HG03460 (cell line): ENCODE data around the gene TRIO.
A peak's percentile ranks its signal among the peaks of the same experiment; 100 is the strongest.

Source experiments
- ATAC-seq: cut with Tn5 transposase; IDR thresholded peaks from one replicate; pipeline ENCODE4 v1.9.1; 2021; ENCODE audit not compliant: unreplicated experiment

Gene TRIO

GRCh38 chr5:14445576-14446290 lies 302.6 kb downstream of the TRIO start:
- ATAC-seq: no peak

DNA sequence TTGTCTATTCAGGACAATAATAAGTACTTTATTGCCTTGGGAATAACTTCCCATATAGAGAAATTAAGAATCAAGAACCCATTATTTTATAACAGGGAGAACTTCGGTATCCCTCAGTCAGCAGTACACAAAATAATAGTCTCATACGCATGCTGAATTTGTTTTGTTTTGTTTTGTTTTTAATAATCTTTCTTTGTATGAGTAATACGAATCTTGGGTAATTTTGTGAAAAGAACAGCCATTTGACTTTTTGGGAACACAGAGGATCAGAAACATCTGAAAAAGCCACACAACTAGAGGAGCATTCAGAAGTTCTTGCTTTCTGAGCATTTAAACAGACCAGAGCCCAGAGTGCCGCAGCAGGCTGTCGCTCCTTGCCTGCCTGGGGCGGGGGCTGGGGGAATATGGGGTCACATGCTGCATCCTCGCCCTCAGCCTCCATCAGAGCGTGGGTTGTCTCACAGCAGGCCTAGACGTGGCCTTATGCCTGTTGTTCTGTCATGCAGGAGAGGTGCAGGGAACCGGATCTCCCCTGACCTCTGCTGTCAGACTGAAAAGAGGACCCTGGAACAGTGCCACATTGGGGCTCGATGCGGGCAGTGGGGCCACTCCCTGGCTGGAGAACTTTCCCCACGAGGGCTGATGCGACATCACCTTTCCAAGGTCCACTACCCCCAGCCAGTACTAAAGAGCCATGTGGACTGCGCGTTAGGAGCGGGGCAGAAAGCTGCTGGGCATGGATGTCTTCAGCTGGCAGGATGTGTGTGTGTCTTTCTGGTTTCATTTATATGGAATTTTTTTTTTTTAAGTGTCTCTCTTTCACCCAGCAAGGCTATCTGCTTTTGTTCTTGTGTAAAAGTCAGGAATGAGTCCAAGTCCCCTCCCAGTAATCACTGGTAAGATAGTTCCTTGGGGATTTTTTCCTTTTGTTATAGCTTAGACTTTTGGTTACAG lies 305.1 kb downstream of the TRIO start:
- ATAC-seq: peak; percentile 66

DNA sequence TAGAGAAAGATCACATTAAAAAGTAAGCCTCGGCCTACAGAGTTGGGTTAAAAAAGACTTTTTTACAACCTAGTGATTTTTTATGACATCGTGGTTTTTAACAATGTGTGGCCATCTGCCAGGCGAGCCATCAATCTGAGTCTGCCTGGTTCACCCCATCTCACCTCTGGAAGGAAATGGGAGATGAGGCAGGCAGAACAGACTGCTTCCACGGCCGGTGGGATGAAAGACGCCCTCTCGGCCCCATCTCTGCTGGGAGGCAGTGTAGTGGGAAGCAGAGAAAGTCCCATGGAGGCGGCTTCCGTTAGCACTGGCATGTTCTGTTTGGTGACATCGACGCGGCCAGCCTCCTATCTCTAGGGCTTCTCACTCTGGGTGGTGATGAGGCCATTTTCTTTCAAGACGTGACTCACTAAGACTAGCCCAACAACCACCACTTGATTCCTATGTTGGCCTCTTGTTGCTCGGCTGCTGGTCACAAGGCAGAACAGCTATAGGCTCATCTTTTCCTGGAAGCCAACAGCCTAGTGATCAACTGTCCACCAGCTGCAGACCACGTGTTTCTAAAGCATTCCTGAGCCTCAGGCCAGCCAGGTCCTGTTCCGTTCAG lies 306.0 kb downstream of the TRIO start:
- no peak for ATAC-seq

DNA sequence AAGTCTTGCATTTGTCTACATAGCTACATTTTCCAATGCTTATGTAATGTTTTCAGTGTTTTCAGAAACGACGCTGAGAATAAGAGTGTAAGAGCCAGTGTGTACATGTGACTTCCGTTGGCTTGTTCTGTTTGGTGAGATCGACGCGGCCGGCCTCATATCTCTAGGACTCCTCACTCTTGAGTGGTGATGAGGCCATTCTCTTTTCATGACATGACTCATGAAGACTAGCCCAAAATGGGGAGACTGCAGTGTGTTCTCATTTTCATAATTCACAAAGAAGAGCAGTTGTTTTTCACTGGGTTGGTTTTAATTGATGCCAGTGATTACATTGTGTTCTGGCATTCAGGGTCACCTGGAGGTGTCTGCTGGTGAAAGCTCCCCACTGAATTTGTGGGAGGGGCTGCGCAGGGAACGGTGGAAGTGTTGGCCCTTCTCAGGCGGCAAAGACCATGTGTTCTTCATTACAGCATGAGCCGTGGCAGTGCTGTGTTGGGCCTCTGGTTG lies 306.9 kb downstream of the TRIO start:
- no peak for ATAC-seq

DNA sequence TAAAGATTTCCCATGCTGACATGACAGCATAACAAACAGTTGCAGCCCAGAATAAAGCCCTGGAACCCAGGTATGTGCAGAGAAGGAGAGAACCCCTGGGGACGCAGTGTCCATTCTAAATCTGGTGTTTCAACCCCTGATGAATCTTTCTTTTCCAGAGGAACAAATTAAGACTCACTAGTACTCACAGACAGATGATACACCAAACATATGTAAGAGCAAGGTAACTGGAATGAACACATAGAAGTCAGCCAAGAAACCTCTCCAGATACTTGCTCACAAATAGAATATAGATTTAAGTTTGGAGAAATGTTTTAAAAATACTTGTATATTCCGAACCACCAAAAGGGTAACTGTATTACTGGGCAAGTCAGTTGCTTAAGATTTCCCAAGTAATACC lies 307.6 kb downstream of the TRIO start:
- no peak for ATAC-seq

DNA sequence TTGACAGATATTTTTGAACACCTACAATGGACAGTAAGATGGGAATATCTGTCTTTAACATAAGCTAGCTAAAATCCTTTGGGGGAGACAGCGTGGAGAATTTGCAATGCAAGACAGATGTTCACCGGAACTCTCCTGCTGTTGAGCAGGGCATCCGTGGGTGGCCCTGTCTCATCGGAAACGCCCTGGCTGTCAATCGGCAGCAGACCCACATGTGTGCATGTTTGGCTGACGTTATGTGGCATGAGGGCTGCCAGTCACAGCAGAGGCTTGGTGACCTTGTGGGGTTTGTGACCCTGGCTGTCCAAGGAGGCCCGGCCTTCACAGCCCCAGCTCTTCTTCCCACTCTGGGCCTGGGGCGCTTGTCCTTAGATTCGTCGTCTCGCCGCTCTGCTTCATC lies 308.7 kb downstream of the TRIO start:
- no peak for ATAC-seq

GRCh38 chr5:14452685-14453454 lies 309.7 kb downstream of the TRIO start:
- ATAC-seq: no peak

- no peak for ATAC-seq
Measured at GRCh38 chr5:14453481-14453880, 310.3 kb downstream of the TRIO start.

- no peak for ATAC-seq
Measured at GRCh38 chr5:14455814-14456321, 312.7 kb downstream of the TRIO start.

GRCh38 chr5:14457476-14457875 lies 314.3 kb downstream of the TRIO start:
- ATAC-seq: no peak

DNA sequence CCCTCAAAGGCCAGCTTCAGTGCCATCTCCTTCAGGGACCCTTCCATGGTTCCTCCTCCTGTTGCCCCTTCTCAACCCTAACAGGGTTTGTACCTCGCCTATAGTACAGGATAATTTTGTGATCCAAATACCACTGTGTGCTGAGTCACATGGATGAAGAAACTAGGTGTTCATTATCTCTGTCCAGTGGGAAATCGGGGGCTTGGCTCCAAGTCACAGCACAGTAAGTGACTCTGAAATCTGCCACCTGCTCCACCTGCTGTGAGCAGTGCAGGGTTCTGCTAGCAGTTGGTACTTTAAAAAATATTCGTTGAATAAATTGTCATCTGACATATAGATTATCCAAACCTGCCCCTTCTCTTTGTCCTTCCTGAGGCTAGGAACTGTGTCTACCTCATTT lies 315.3 kb downstream of the TRIO start:
- no peak for ATAC-seq

DNA sequence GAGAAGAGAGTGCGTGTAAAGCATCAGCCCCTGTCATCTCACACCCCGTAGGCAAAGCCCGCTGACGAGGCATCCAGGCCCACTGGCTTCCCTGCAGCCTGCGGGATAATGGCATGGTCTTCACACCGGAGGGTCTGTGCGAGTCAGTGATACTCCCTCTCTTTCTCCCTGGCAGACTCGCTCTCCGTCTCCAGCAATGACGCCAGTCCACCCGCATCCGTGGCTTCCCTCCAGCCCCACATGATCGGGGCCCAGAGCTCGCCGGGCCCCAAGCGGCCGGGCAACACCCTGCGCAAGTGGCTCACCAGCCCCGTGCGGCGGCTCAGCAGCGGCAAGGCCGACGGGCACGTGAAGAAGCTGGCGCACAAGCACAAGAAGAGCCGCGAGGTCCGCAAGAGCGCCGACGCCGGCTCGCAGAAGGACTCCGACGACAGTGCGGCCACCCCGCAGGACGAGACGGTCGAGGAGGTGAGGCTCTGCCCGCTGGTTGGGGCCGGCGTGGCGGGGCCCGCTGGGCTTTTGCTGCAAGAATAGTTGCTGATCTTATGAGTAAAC lies 317.8 kb downstream of the TRIO start:
- ATAC-seq: no peak

- ATAC-seq: no peak
Measured at GRCh38 chr5:14462681-14463080, 319.5 kb downstream of the TRIO start.

DNA sequence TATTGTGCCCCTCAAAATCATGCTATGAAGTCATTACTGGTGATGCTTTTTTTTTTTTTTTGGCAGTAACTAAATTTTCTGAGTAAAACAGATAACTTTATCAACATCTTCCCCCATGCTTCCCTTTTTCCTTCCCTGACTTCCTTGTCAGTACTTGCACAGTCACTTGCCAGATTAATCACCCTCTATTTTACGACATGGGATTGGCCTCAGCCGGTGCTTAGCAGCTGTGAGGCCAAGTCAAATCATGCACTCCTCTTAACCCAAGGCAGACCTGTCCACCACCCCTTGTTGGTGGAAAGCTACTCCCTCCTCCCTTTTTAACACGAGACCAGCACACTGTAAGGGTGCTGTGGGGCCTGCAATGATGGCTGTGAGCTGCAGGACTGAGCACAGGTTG lies 320.5 kb downstream of the TRIO start:
- no peak for ATAC-seq

DNA sequence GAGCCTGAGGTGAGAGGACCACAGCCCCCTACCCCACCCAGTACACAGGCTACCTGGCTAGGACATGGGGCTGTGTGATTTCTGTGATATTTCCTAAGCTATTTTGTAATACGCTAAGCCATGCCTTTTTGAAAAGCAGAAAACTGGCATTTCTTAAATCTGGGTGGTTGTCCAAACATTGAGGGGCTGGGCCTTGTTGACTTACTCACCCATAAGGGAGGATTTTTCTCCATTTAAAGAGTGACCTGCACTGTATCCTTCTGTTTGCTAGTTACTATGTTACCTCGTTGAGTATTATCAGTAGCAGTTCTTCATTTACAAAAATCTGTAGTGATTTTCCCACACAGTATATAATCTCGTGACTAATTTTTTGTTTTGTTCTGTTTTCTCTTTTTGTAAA lies 321.0 kb downstream of the TRIO start:
- ATAC-seq: no peak

DNA sequence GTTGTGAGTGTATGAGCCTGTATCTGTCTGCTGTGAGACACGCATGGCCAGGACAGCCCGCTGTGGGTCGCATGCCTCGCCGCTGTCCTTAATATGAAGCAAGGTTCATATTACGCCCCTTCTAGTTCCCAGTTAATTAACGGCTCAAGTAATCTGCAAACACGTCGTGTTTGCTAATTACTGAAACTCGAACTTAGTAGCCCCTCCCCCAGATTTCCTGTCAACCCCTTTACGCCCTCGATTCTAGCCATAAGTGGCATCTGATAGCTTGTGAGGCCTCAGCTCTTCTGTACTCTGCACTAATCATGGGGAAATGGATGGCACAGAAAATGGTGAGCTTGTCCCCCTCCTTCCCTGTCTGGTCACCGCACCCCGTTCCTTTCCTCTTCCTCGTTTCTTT lies 321.5 kb downstream of the TRIO start:
- no peak for ATAC-seq

DNA sequence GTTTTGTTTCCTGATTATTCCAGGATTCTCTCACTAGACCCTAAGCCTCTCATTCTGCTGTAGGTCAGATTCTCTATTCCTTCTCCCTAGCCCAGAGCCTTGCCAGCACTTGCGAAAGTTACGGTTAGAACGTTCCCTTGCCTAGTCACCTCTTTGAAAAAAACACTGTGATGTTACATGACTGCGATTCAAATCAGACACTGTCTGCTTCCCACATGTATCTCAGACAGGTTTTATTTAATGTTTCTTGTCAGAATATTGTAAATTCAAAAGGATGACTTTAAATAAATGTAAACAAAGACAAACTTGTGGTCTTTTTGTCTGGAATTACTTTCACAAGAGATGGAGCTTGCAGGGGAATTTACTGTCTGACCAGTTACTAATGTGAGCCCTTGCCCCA lies 322.0 kb downstream of the TRIO start:
- no peak for ATAC-seq

- ATAC-seq: no peak
Measured at GRCh38 chr5:14465776-14466175, 322.6 kb downstream of the TRIO start.

- ATAC-seq: no peak
Measured at GRCh38 chr5:14467251-14467650, 324.1 kb downstream of the TRIO start.

DNA sequence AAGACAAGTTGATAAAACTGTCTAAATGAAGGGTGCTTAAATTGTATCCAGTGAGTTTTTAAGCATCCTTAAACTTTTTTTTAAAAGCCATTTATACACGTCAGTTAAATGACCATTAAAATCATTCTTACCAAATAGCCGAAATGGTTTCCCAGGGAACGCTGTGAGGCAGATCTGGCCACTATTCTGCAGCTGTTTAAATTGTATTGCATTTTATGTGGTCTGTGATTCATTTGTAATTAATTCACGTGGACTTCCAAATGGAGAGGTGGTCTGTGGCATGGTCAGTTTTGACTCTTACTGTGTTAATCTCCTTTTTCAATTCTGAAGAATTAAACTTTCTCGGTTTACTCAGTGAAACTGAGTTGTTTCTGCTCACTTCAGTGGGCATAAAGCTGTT lies 324.7 kb downstream of the TRIO start:
- ATAC-seq: no peak
